ENCODE data around the gene NCR3LG1.

NCR3LG1 gene

GRCh38 chr11:17405232-17406005 is 53.8 kb downstream of the NCR3LG1 start:
- DNase-seq (ENCODE audit: low read depth, low spot score) = no peak
- no peak overlapping the region for H3K4me3 ChIP-seq (ENCODE audit: low read depth, low read length)
- POLR2A ChIA-PET = no interaction called here
- CTCF ChIA-PET = interaction anchor here (0.7 to 1.5 kb wide), 3 partner anchors 17 to 22 kb away, joined by 4 to 5 read pairs (median 4); partner anchors contain the start of gene KCNJ11
- no peak for TF ChIP-seq CTCF (IDR thresholded peaks at IDR 0.05; ENCODE audit: insufficient read depth, low read length, missing control alignments)

DNA sequence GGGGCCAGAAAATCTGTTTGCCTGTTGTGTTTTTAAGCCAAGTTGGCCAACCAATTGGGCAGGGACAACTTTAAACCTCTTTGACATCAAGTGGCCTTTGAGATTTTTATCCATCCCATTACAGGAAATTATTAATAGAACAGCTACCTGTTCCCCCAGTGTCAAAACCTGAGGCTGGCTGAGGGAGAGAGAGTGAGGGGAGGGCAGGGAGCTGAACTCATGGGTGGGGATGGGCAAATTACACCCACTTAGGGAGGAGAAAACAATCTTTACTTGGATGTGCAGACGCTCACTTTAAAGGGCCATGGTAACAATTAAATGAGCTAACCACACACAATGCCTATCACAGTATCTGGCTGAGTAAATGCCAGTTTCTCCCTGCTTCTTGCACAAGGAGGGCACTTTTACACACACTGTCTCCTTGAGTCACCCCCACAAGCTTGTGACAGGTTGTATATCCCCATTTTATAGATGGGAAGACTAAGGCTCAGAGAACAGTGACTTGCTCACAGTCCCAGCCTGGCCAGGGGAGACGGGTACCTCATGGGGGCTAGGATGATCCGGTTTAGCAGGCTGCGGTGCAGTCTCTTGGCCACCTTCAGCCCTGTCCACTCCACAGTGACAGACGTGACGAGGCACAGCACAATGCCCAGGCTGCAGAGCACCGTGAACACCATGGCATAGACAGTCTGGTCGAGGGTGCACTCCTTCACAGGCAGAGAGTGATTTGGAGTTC is 54.6 kb downstream of the NCR3LG1 start:
- H3K4me3 ChIP-seq (ENCODE audit: low read depth, low read length) = no peak overlapping the region
- DNase-seq (ENCODE audit: low read depth, low spot score) = no peak
- CTCF ChIA-PET = interaction anchor here (1.2 to 1.5 kb wide), 2 partner anchors 18 to 22 kb away, joined by 4 read pairs; partner anchors contain the start of gene KCNJ11

DNA sequence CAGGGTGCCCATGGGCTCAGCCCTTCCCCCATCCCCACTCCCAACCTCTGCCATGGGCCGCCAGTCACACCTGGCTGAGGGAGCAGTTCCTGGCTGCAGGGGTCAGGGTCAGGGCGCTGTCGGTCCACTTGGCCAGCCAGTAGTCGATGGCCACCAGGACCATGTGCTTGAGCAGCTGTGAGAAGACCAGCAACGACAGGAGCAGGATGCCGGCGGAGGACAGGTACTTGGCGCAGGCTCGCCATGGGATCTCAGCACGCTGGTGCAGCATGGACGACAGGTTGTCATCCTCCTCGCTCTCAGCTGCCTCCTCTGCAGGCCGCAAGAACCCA is 55.2 kb downstream of the NCR3LG1 start:
- no peak for TF ChIP-seq CTCF (IDR thresholded peaks at IDR 0.05; ENCODE audit: insufficient read depth, low read length, missing control alignments)
- ChIA-PET POLR2A (no interaction called here), CTCF (interaction anchor here (1.2 to 1.5 kb wide), 2 partner anchors 18 to 23 kb away, joined by 4 read pairs; partner anchors contain the start of gene KCNJ11)
- DNase-seq (ENCODE audit: low read depth, low spot score) = no peak
- H3K4me3 ChIP-seq (ENCODE audit: low read depth, low read length) = no peak overlapping the region

More for the DNA sequence above, 54.6 kb downstream of the NCR3LG1 start:
- no peak for TF ChIP-seq CTCF (IDR thresholded peaks at IDR 0.05; ENCODE audit: insufficient read depth, low read length, missing control alignments)
- POLR2A ChIA-PET = no interaction called here

GRCh38 chr11:17407575-17407974 is 56.0 kb downstream of the NCR3LG1 start:
- POLR2A ChIA-PET = no interaction called here
- H3K4me3 ChIP-seq (ENCODE audit: low read depth, low read length) = no peak overlapping the region
- DNase-seq (ENCODE audit: low read depth, low spot score) = no peak
- CTCF ChIA-PET = interaction anchor here (1.1 to 1.5 kb wide), 2 partner anchors 53 to 177 kb away, joined by 3 to 6 read pairs; no protein-coding TSS in a partner anchor
- TF ChIP-seq CTCF (IDR thresholded peaks at IDR 0.05; ENCODE audit: insufficient read depth, low read length, missing control alignments) = no peak

GRCh38 chr11:17408026-17408425 is 56.4 kb downstream of the NCR3LG1 start:
- no peak overlapping the region for H3K4me3 ChIP-seq (ENCODE audit: low read depth, low read length)
- POLR2A ChIA-PET = no interaction called here
- no peak for TF ChIP-seq CTCF (IDR thresholded peaks at IDR 0.05; ENCODE audit: insufficient read depth, low read length, missing control alignments)
- DNase-seq (ENCODE audit: low read depth, low spot score) = no peak
- CTCF ChIA-PET = interaction anchor here (1.1 to 1.5 kb wide), 2 partner anchors 54 to 178 kb away, joined by 3 to 6 read pairs; no protein-coding TSS in a partner anchor

- CTCF ChIA-PET = interaction anchor here (1.1 to 1.5 kb wide), 2 partner anchors 54 to 178 kb away, joined by 3 to 6 read pairs; no protein-coding TSS in a partner anchor
- H3K4me3 ChIP-seq (ENCODE audit: low read depth, low read length) = no peak overlapping the region
- POLR2A ChIA-PET = no interaction called here
- no peak for TF ChIP-seq CTCF (IDR thresholded peaks at IDR 0.05; ENCODE audit: insufficient read depth, low read length, missing control alignments)
- DNase-seq (ENCODE audit: low read depth, low spot score) = no peak
Observed at GRCh38 chr11:17408641-17409040, 57.0 kb downstream of the NCR3LG1 start.
